HG03520 (cell line): ENCODE results near the gene CENPQ.
"Not testable (repeated sequence)": the region's sequence is repeated elsewhere in the genome, so short reads cannot be mapped to it uniquely, and the experiment has no call there.

Experiments
- ATAC-seq: cut with Tn5 transposase; IDR thresholded peaks from one replicate; pipeline ENCODE4 v1.9.1; 2021; ENCODE audit warnings: mild to moderate bottlenecking, moderate library complexity; ENCODE audit not compliant: unreplicated experiment

The CENPQ gene

GRCh38 chr6:49462927-49463611, at the start of gene CENPQ, which contains the start of gene MMUT:
Gene CENPQ, plus strand, starts transcription at chr6:49463370. Its CDS starts 6,807 bp downstream, at chr6:49470177.
Gene MMUT, minus strand, starts transcription at chr6:49463253. Its CDS starts 3,787 bp downstream, at chr6:49459466.
- ATAC-seq = peak; percentile 97

GRCh38 chr6:49415358-49415757, 47.8 kb upstream of the CENPQ start:
- no peak for ATAC-seq

GRCh38 chr6:49416195-49416594, 47.0 kb upstream of the CENPQ start:
- ATAC-seq = no peak

GRCh38 chr6:49423817-49424216, 39.4 kb upstream of the CENPQ start:
- no peak for ATAC-seq

- no peak for ATAC-seq
Measured at GRCh38 chr6:49430187-49430586, 33.0 kb upstream of the CENPQ start.

- ATAC-seq = no peak
Measured at GRCh38 chr6:49430866-49431265, 32.3 kb upstream of the CENPQ start.

- no peak for ATAC-seq
Measured at GRCh38 chr6:49453221-49453620, 9.9 kb upstream of the CENPQ start.

- peak; percentile 44 for ATAC-seq
Measured at GRCh38 chr6:49454787-49455709, 8.1 kb upstream of the CENPQ start.

- ATAC-seq = no peak
Measured at GRCh38 chr6:49457771-49458170, 5.4 kb upstream of the CENPQ start.

- ATAC-seq = no peak
Measured at GRCh38 chr6:49462071-49462470, 1.1 kb upstream of the CENPQ start.

GRCh38 chr6:49462599-49462926, 607 bp upstream of the CENPQ start:
- no peak for ATAC-seq

GRCh38 chr6:49463612-49463967, 420 bp downstream of the CENPQ start:
- no peak for ATAC-seq

GRCh38 chr6:49464691-49465090, 1.5 kb downstream of the CENPQ start:
- ATAC-seq = no peak

- ATAC-seq = no peak
Measured at GRCh38 chr6:49468042-49468441, 4.9 kb downstream of the CENPQ start.

GRCh38 chr6:49476564-49476963, 13.4 kb downstream of the CENPQ start:
- not testable (repeated sequence) for ATAC-seq

GRCh38 chr6:49479308-49479970, 16.3 kb downstream of the CENPQ start:
- no peak for ATAC-seq

- ATAC-seq = not testable (repeated sequence)
Measured at GRCh38 chr6:49481846-49482245, 18.7 kb downstream of the CENPQ start.

- ATAC-seq = not testable (repeated sequence)
Measured at GRCh38 chr6:49483380-49483779, 20.2 kb downstream of the CENPQ start.

- ATAC-seq = no peak
Measured at GRCh38 chr6:49490633-49491032, 27.5 kb downstream of the CENPQ start.

- ATAC-seq = no peak
Measured at GRCh38 chr6:49497304-49497703, 34.1 kb downstream of the CENPQ start.

- ATAC-seq = no peak
Measured at GRCh38 chr6:49499126-49499525, 36.0 kb downstream of the CENPQ start.

GRCh38 chr6:49499623-49500022, 36.5 kb downstream of the CENPQ start, which contains the start of gene GLYATL3:
Gene GLYATL3, plus strand, starts transcription at chr6:49499923. Its CDS starts 12,068 bp downstream, at chr6:49511991.
- no peak for ATAC-seq
